ENCODE data around the gene NRG2.

- no peak for TF ChIP-seq CTCF (IDR thresholded peaks at IDR 0.05; ENCODE audit: insufficient read depth, low read length)
- TF ChIP-seq POLR2AphosphoS5 (IDR thresholded peaks at IDR 0.05; ENCODE audit: low read depth), result no peak
- TF ChIP-seq GABPA (IDR thresholded peaks at IDR 0.05; ENCODE audit: low read depth), result no peak
- TF ChIP-seq REST (IDR thresholded peaks at IDR 0.05; ENCODE audit: insufficient replicate concordance, low read depth), result no peak
- TF ChIP-seq SPI1 (IDR thresholded peaks at IDR 0.05; ENCODE audit: borderline replicate concordance, low read depth), result no peak
Observed at GRCh38 chr5:140039561-140039960, 3.5 kb downstream of the NRG2 start.

Data from HL-60 (cell line).